GM12892 (cell line): ENCODE results near the gene STARD5.

Experiments
- POLR2A ChIP-seq: IDR thresholded peaks from 2 replicates; pipeline ENCODE4 v1.6.1; 2011; ENCODE audit warnings: low read depth, low read length, control low read depth
- POLR2AphosphoS5 ChIP-seq: IDR thresholded peaks from 2 replicates; pipeline ENCODE4 v1.6.1; 2011; ENCODE audit warnings: low read depth, low read length, control low read depth
- TAF1 ChIP-seq: IDR thresholded peaks from 2 replicates; pipeline ENCODE4 v1.6.1; 2011; ENCODE audit warnings: low read depth, mild to moderate bottlenecking, control low read depth, low read length, borderline replicate concordance

- TF ChIP-seq POLR2A, result no peak
- TF ChIP-seq POLR2AphosphoS5, result no peak
- no peak for TF ChIP-seq TAF1
Measured at GRCh38 chr15:81268340-81268739, 55.6 kb downstream of the STARD5 start.
